AG09309 (cell line): ENCODE measurements around the gene LRRN4CL.
"Not testable (repeated sequence)": the region's sequence is repeated elsewhere in the genome, so short reads cannot be mapped to it uniquely, and the experiment has no call there.

ENCODE experiments used
- DNase-seq: peaks from one replicate; pipeline ENCODE4 v3.0.0-alpha.2; 2010; ENCODE audit warnings: low read depth
- H3K4me3 ChIP-seq: 2 replicates; pipeline ENCODE4 v1.5.1; 2011; ENCODE audit warnings: mild to moderate bottlenecking, low read depth, low read length, moderate library complexity; ENCODE audit not compliant: control insufficient read depth
- TF ChIP-seq, protein P1 (sequence below): IDR thresholded peaks from 2 replicates; pipeline ENCODE4 v1.5.1; 2011; ENCODE audit warnings: mild to moderate bottlenecking, low read depth, low read length, inconsistent platforms; ENCODE audit not compliant: insufficient read depth, control insufficient read depth; ENCODE audit errors: missing control alignments

Gene LRRN4CL

GRCh38 chr11:62689421-62690183 is at the start of gene LRRN4CL:
TSS of gene LRRN4CL (minus strand) at chr11:62689530. CDS start at chr11:62688508, 1,022 bp downstream.
- TF ChIP-seq, protein P1, sequence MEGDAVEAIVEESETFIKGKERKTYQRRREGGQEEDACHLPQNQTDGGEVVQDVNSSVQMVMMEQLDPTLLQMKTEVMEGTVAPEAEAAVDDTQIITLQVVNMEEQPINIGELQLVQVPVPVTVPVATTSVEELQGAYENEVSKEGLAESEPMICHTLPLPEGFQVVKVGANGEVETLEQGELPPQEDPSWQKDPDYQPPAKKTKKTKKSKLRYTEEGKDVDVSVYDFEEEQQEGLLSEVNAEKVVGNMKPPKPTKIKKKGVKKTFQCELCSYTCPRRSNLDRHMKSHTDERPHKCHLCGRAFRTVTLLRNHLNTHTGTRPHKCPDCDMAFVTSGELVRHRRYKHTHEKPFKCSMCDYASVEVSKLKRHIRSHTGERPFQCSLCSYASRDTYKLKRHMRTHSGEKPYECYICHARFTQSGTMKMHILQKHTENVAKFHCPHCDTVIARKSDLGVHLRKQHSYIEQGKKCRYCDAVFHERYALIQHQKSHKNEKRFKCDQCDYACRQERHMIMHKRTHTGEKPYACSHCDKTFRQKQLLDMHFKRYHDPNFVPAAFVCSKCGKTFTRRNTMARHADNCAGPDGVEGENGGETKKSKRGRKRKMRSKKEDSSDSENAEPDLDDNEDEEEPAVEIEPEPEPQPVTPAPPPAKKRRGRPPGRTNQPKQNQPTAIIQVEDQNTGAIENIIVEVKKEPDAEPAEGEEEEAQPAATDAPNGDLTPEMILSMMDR, result peak; percentile 3
- peak; percentile 91 for DNase-seq
- 0 out of 2 replicates have a peak within 1 kb of the TSS, but pooled peaks have one; percentile 0 for H3K4me3 ChIP-seq

- no peak for DNase-seq
- TF ChIP-seq, protein P1, result no peak
- H3K4me3 ChIP-seq, result no peak overlapping the region
These were observed 47.9 kb upstream of the LRRN4CL start for GRCh38 chr11:62737196-62737595.

GRCh38 chr11:62732830-62733229 is 43.5 kb upstream of the LRRN4CL start:
- TF ChIP-seq, protein P1, result peak; percentile 18
- H3K4me3 ChIP-seq, result no peak overlapping the region
- no peak for DNase-seq

DNA sequence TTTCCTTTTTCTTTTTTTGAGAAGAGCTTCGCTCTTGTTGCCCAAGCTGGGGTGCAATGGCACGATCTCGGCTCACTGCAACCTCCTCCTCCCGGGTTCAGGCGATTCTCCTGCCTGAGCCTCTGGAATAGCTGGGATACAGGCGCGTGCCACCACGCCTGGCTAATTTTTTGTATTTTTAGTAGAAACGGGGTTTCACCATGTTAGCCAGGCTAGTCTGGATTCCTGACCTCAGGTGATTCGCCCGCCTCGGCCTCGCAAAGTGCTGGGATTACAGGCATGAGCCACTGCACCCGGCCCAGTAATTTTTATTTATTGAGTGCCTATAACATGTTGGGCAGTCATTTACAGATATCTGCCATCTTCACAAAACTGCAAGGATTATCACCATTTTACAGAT is 40.7 kb upstream of the LRRN4CL start:
- peak overlapping the region; percentile 84 for H3K4me3 ChIP-seq
- not testable (repeated sequence) for DNase-seq

DNA sequence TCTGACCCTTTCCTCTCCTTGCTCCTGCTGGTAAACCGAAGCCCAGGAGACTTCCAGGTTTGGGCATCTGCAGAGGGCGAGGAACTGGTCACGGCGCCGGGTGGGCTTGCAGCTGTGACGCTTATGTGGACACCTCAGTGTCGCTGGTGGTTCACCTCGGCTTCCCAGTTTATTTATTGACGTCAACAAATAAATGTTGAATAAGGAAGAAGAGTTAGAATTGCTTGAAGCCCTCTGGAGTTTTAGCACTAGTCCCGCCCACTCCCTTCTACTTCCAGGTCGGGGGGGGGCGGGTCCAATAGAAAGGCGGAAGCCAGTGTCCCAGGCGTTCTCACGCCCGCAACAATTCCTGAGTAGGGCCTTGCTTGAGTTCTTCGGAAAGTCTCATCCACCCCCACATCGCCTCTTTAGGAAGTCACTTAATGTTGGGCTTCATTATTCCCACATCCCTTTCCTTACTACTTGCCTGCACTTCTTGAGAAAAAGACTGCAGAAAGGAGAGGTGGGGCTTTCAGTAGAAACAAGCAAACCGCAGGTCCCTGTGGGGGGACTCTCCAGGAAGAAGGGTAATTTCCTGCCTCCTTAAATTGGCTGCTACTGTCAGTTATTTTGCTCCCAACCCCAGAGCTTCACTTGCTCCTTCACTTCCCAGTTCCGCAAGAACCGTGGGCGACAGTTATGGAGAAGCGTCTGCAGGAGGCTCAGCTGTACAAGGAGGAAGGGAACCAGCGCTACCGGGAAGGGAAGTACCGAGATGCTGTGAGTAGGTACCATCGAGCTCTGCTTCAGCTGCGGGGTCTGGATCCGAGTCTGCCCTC is 39.0 kb upstream of the LRRN4CL start, which contains the start of gene TTC9C:
TSS of gene TTC9C (plus strand) at position 316 of the 818 bp plus-strand sequence. CDS start at position 679, 363 bp downstream.
- DNase-seq, result peak; percentile 44
- TF ChIP-seq, protein P1, result no peak

DNA sequence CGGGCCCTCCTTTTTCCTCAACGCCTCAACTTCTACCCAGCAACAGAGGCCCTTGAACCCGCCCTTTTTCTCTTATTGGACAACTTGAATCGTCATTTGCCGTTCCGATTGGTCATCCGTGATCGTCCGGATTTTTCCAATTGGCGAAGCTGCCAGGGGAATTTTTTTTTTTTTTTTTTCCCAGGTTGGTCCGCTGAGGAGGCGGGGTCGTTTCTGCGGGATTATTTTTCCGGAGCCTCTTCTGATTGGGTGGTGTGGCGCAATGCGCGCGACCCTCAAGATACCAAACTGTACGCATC is 38.5 kb upstream of the LRRN4CL start:
- peak; percentile 95 for DNase-seq
- TF ChIP-seq, protein P1, result no peak
- peak overlapping the region; percentile 84 for H3K4me3 ChIP-seq

More for the DNA sequence above, 39.0 kb upstream of the LRRN4CL start, which contains the start of gene TTC9C:
- H3K4me3 ChIP-seq, result peak within 1 kb of the TSS; percentile 84
